A673 (cell line): Measurements from ENCODE around the gene RRP7A. TPM values are rescaled to one million over a fixed set of nuclear protein-coding genes. Genes with fewer than 3 reads are reported as not detected.
"Not testable (repeated sequence)": the region's sequence is repeated elsewhere in the genome, so short reads cannot be mapped to it uniquely, and the experiment has no call there.

ENCODE experiments used
- BruUV-seq: library from RNA; stranded (reverse); fragments of 400-500 nt; replicated peaks from 2 replicates; lab custom pipeline; 2021; lab: Mats Ljungman, UMichigan
- CTCF ChIA-PET: fragments of 300-600 bp; sonication (Branson Sonifier 250); formaldehyde crosslinking; loops from one replicate; lab custom pipeline; 2022; ENCODE audit warnings: antibody characterized with exemption; lab: Charles Lee
- POLR2A ChIA-PET: fragments of 300-600 bp; sonication (Branson Sonifier 250); formaldehyde crosslinking; loops from one replicate; lab custom pipeline; 2022; ENCODE audit warnings: antibody characterized with exemption; ENCODE audit not compliant: low non-redundant PET; lab: Charles Lee
- DNase-seq: peaks from one replicate; pipeline ENCODE4 v3.0.0-alpha.2; 2015; ENCODE audit warnings: low spot score
- H3K27ac ChIP-seq: fragments of 200-600 bp; sonication (generic); 2 replicates; pipeline ENCODE4 v1.5.1; 2016; ENCODE audit warnings: mixed run types, low read depth, mild to moderate bottlenecking, mixed read lengths, antibody characterized with exemption, low read length; ENCODE audit not compliant: poor library complexity, severe bottlenecking
- H3K27me3 ChIP-seq: fragments of 200-600 bp; sonication (generic); replicated peaks from 2 replicates; pipeline ENCODE4 v1.6.1; 2017; ENCODE audit warnings: mixed run types, low read depth, mild to moderate bottlenecking, mixed read lengths, antibody characterized with exemption, low read length; ENCODE audit not compliant: insufficient read depth, poor library complexity
- H3K36me3 ChIP-seq: fragments of 200-600 bp; sonication (generic); 2 replicates; pipeline ENCODE4 v1.6.1; 2016; ENCODE audit warnings: mixed run types, mild to moderate bottlenecking, mixed read lengths, antibody characterized with exemption, low read length; ENCODE audit not compliant: insufficient read depth, poor library complexity, severe bottlenecking
- H3K4me1 ChIP-seq: fragments of 200-600 bp; sonication (generic); 2 replicates; pipeline ENCODE4 v1.6.1; 2017; ENCODE audit warnings: mixed run types, mild to moderate bottlenecking, mixed read lengths, antibody characterized with exemption, low read length; ENCODE audit not compliant: insufficient read depth, poor library complexity, severe bottlenecking
- H3K4me3 ChIP-seq: fragments of 200-600 bp; sonication (generic); 2 replicates; pipeline ENCODE4 v1.5.1; 2016; ENCODE audit warnings: low read depth, mixed run types, mild to moderate bottlenecking, mixed read lengths, low read length; ENCODE audit not compliant: poor library complexity, severe bottlenecking
- H3K9me3 ChIP-seq: fragments of 200-600 bp; sonication (generic); 2 replicates; pipeline ENCODE4 v1.6.1; 2016; ENCODE audit warnings: mixed run types, low read depth, mild to moderate bottlenecking, mixed read lengths, antibody characterized with exemption, low read length; ENCODE audit not compliant: poor library complexity, severe bottlenecking
- EZH2 ChIP-seq: fragments of 200-600 bp; sonication (generic); IDR thresholded peaks from 2 replicates; pipeline ENCODE4 v1.6.1; 2017; ENCODE audit warnings: borderline replicate concordance, low read depth, mild to moderate bottlenecking, mixed read lengths, antibody characterized with exemption, low read length; ENCODE audit not compliant: poor library complexity, severe bottlenecking
- intact Hi-C: fragments of 100-400 bp; cut with micrococcal nuclease; formaldehyde crosslinking; loops from one replicate; pipeline ENCODE4 v1.10.0; 2022; ENCODE audit not compliant: unreplicated experiment
- total RNA-seq: library from RNA; stranded (reverse); gene quantifications from 2 replicates; pipeline ENCODE4 v1.2.3, GENCODE V29; 2021
- TF ChIP-seq, protein P1 (sequence below): fragments of 300-800, 200-600 bp; sonication (generic); conservative IDR thresholded peaks from 2 replicates; pipeline ENCODE4 v1.5.1; 2017; ENCODE audit warnings: low read depth, mild to moderate bottlenecking, antibody characterized with exemption, low read length, moderate library complexity, mixed read lengths

Gene RRP7A
- total RNA-seq, 1 experiment from 2014 or later, result 68.5 TPM

DNA sequence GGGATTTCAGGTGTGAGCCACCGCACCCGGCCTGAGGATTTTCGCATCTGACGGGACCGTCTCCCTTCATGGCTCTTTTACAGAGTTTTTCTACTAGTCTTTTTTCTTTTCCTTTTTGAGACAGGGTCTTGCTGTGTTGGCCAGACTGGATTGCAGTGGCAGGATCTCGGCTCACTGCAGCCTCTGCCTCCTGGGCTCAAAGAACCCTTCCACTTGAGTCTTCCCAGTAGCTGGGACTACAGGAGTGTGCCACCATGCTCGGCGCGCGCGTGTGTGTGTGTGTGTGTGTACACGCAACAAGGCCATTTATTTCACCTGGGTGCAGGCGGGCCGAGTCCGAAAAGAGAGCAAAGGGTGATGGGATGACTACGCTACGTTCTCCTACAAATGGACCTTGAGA lies 45.1 kb upstream of the RRP7A start:
- intact Hi-C loops, result no loop called here
- Histone ChIP-seq H3K27me3 (no peaks in the 10 kb centered on the region), H3K4me3 (no peak overlapping the region), H3K4me1 (no peaks in the 10 kb centered on the region), H3K9me3 (no peaks in the 10 kb centered on the region), H3K36me3 (no peaks in the 10 kb centered on the region), H3K27ac (no peak overlapping the region)
- no TSS peak for BruUV-seq
- DNase-seq, result no peak
- ChIA-PET CTCF (no interaction called here), POLR2A (no interaction called here)
- TF ChIP-seq EZH2, result no peak
- TF ChIP-seq, protein P1, sequence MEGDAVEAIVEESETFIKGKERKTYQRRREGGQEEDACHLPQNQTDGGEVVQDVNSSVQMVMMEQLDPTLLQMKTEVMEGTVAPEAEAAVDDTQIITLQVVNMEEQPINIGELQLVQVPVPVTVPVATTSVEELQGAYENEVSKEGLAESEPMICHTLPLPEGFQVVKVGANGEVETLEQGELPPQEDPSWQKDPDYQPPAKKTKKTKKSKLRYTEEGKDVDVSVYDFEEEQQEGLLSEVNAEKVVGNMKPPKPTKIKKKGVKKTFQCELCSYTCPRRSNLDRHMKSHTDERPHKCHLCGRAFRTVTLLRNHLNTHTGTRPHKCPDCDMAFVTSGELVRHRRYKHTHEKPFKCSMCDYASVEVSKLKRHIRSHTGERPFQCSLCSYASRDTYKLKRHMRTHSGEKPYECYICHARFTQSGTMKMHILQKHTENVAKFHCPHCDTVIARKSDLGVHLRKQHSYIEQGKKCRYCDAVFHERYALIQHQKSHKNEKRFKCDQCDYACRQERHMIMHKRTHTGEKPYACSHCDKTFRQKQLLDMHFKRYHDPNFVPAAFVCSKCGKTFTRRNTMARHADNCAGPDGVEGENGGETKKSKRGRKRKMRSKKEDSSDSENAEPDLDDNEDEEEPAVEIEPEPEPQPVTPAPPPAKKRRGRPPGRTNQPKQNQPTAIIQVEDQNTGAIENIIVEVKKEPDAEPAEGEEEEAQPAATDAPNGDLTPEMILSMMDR, result no peak

DNA sequence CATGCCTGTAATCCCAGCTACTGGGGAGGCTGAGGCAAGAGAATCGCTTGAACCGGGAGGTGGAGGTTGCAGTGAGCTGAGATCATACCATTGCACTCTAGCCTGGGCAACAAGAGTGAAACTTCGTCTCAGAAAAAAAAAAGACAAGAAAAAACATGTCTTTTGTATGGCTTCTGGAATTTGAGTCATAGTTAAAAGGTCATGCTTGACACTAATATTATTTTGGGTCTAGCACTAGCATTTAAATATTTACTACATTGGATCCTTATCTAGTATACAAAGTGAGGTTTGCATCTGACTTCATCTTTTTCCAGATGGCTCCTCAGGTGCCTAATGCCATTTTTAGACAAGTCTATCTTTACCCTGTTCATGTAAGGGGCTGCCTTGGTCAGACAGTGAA lies 44.3 kb upstream of the RRP7A start:
- H3K27ac ChIP-seq, H3K27me3 ChIP-seq, H3K9me3 ChIP-seq, H3K4me3 ChIP-seq, BruUV-seq, H3K36me3 ChIP-seq, POLR2A ChIA-PET, intact Hi-C loops, H3K4me1 ChIP-seq, DNase-seq, CTCF ChIA-PET: not testable (repeated sequence)

DNA sequence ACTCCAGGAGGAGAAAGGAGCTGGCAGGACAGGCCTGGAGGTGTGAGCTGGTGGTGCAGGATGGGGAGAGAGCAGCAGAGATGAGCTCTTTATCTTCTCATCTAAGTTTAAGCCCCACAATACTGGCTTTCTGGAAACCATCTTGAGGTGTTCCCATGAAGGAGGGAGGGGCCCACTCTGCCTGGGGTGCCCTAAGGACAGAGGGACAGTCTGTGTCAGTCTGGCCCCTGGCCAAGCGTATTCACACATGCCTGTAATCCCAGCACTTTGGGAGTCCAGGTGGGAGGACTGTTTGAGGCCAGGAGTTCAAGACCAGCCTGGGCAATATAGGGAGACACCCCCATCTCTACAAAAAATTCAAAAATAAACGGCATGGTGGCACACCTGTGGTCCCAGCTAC lies 43.1 kb upstream of the RRP7A start:
- CTCF ChIA-PET, result no interaction called here
- POLR2A ChIA-PET, result no interaction called here
- BruUV-seq, result no TSS peak

DNA sequence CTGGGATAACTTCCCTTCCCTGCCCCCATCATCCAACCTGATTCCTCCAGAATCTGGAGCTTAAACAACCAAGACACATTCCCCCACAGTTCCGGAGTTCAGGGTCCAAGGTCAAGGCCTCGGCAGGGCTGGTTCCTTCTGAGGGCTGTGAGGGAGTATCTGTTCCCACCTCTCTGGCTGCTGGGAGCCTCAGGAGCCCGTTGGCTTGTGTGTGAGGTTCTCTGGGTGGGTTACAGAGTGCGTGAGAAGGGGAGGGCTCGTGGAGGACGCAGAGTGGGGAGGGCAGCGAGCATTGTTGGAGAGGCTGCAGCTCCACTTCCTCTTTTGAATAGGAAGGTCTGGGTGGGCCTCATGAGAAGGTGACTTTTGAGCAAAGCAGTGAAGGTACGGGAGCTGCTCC lies 42.7 kb upstream of the RRP7A start:
- Histone ChIP-seq H3K4me1 (no peaks in the 10 kb centered on the region), H3K9me3 (no peaks in the 10 kb centered on the region), H3K4me3 (no peak overlapping the region), H3K27ac (no peak overlapping the region), H3K36me3 (no peaks in the 10 kb centered on the region), H3K27me3 (no peaks in the 10 kb centered on the region)
- intact Hi-C loops, result no loop called here
- CTCF ChIA-PET, result no interaction called here
- POLR2A ChIA-PET, result no interaction called here
- BruUV-seq, result no TSS peak
- TF ChIP-seq, protein P1, result no peak
- TF ChIP-seq EZH2, result no peak
- DNase-seq, result no peak

More for the DNA sequence above, 43.1 kb upstream of the RRP7A start:
- TF ChIP-seq, protein P1, result no peak
- no peak for TF ChIP-seq EZH2
- no peaks in the 10 kb centered on the region for H3K4me1 ChIP-seq
- H3K4me3 ChIP-seq, result no peak overlapping the region
- no peak for DNase-seq
- no peak overlapping the region for H3K27ac ChIP-seq
- H3K9me3 ChIP-seq, result no peaks in the 10 kb centered on the region
- no peaks in the 10 kb centered on the region for H3K36me3 ChIP-seq
- H3K27me3 ChIP-seq, result no peaks in the 10 kb centered on the region
- intact Hi-C loops, result no loop called here
